ENCODE measurements around the gene SLC35F4. TPM values are rescaled to one million over a fixed set of nuclear protein-coding genes. Genes with fewer than 3 reads are reported as not detected.

The SLC35F4 gene
- total RNA-seq, 1 experiment from 2014 or later: not detected

DNA sequence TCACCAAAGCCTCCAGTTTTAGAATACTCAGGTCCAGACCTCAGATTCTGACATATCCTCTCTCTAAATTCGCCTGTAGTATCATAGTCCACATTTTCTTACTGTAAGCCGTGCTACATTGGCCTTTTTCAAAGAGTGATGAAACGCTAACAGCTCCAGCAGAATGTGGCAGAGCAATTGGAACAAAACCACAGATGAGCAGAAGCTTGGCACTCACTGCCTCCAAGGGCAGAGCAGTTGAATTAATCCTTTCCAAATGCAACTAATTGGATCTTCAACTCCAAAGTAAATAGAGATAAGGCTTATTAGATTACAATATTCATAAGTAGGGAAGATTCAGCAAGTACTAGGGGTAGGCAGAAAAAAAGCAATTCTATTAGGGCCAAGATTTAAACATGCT lies 128.3 kb downstream of the SLC35F4 start:
- Histone ChIP-seq H3K4me2 (ENCODE audit: low read length) (no peak overlapping the region), H4K20me1 (ENCODE audit: insufficient read depth) (no peaks in the 10 kb centered on the region), H3K4me3 (replicated peaks in 1 of 2; ENCODE audit: low read depth in 1 of 2, low read length in 2 of 2) (no peak overlapping the region), H3K9ac (ENCODE audit: low read length) (no peak overlapping the region), H3K4me1 (ENCODE audit: control insufficient read depth in 1 of 2, insufficient read depth in 2 of 2, low read length in 2 of 2) (no peaks in the 10 kb centered on the region), H3K9me3 (ENCODE audit: control insufficient read depth in 1 of 2, insufficient read depth in 1 of 2, low read depth in 1 of 2, low read length in 2 of 2) (no peaks in the 10 kb centered on the region), H3K79me2 (ENCODE audit: insufficient read depth, low read length) (no peaks in the 10 kb centered on the region), H3K27ac (ENCODE audit: low read depth, low read length) (no peak overlapping the region), H3K36me3 (ENCODE audit: control insufficient read depth in 1 of 2, insufficient read depth in 2 of 2, low read length in 2 of 2) (no peaks in the 10 kb centered on the region), H2AFZ (ENCODE audit: low read depth, low read length, poor library complexity, severe bottlenecking) (no peak overlapping the region), H3K27me3 (ENCODE audit: insufficient read depth, low read length) (no peaks in the 10 kb centered on the region), H3K9me2 (ENCODE audit: insufficient read depth) (no peaks in the 10 kb centered on the region)
- ChIA-PET CTCF (no interaction called here), RAD21 (ENCODE audit: low non-redundant PET in 1 of 2, low total read pairs in 2 of 2, uncharacterized antibody in 2 of 2, unreplicated experiment in 2 of 2) (no interaction called here), POLR2A (no interaction called here)
- DNase-seq (ENCODE audit: low read depth, low spot score): no peak
- no TSS peak for BruUV-seq (replicated peaks)
- intact Hi-C loops (cut with micrococcal nuclease): no loop called here
- TF ChIP-seq ZFX (IDR thresholded peaks at IDR 0.05): no peak
- TF ChIP-seq YY1 (IDR thresholded peaks at IDR 0.05; ENCODE audit: extremely low read depth, insufficient replicate concordance, low read depth, low read length): no peak
- TF ChIP-seq SIN3A (IDR thresholded peaks at IDR 0.05; ENCODE audit: low read depth): no peak
- no peak for TF ChIP-seq TCF7L2 (IDR thresholded peaks at IDR 0.05; ENCODE audit: borderline replicate concordance, extremely low read depth, insufficient read depth, insufficient read length)
- TF ChIP-seq ZNF274 (IDR thresholded peaks at IDR 0.05; ENCODE audit: low read depth, low read length): no peak
- TF ChIP-seq SP1 (IDR thresholded peaks at IDR 0.05; ENCODE audit: low read depth): no peak
- no peak for TF ChIP-seq JUND (IDR thresholded peaks at IDR 0.05)
- TF ChIP-seq, protein P1, sequence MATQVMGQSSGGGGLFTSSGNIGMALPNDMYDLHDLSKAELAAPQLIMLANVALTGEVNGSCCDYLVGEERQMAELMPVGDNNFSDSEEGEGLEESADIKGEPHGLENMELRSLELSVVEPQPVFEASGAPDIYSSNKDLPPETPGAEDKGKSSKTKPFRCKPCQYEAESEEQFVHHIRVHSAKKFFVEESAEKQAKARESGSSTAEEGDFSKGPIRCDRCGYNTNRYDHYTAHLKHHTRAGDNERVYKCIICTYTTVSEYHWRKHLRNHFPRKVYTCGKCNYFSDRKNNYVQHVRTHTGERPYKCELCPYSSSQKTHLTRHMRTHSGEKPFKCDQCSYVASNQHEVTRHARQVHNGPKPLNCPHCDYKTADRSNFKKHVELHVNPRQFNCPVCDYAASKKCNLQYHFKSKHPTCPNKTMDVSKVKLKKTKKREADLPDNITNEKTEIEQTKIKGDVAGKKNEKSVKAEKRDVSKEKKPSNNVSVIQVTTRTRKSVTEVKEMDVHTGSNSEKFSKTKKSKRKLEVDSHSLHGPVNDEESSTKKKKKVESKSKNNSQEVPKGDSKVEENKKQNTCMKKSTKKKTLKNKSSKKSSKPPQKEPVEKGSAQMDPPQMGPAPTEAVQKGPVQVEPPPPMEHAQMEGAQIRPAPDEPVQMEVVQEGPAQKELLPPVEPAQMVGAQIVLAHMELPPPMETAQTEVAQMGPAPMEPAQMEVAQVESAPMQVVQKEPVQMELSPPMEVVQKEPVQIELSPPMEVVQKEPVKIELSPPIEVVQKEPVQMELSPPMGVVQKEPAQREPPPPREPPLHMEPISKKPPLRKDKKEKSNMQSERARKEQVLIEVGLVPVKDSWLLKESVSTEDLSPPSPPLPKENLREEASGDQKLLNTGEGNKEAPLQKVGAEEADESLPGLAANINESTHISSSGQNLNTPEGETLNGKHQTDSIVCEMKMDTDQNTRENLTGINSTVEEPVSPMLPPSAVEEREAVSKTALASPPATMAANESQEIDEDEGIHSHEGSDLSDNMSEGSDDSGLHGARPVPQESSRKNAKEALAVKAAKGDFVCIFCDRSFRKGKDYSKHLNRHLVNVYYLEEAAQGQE (IDR thresholded peaks at IDR 0.05; ENCODE audit: low read depth): no peak
- TF ChIP-seq SRF (IDR thresholded peaks at IDR 0.05; ENCODE audit: low read depth): no peak
- no peak for ATAC-seq
